Osteoblast (primary cell): ENCODE measurements around the gene NAE1. TPM values are rescaled to one million over a fixed set of nuclear protein-coding genes. Genes with fewer than 3 reads are reported as not detected.

ENCODE experiments used
- DNase-seq: peaks from one replicate; pipeline ENCODE4 v3.0.0; 2011; ENCODE audit warnings: low spot score, mixed read lengths; ENCODE audit not compliant: insufficient read length; ENCODE audit errors: missing footprints
- H2AFZ ChIP-seq: 2 replicates; pipeline ENCODE4 v1.6.0; 2011; ENCODE audit warnings: mild to moderate bottlenecking, low read length
- H3K27ac ChIP-seq: 2 replicates; pipeline ENCODE4 v1.5.1; 2011; ENCODE audit warnings: mild to moderate bottlenecking, low read depth, low read length, moderate library complexity
- H3K27me3 ChIP-seq: 2 replicates; pipeline ENCODE4 v1.6.0; 2012; ENCODE audit warnings: mild to moderate bottlenecking, control low read depth, inconsistent platforms, low read length, moderate library complexity; ENCODE audit not compliant: insufficient read depth
- H3K36me3 ChIP-seq: 2 replicates; pipeline ENCODE4 v1.5.1; 2011; ENCODE audit warnings: mild to moderate bottlenecking, low read length, control low read depth, moderate library complexity; ENCODE audit not compliant: insufficient read depth
- H3K4me1 ChIP-seq: 2 replicates; pipeline ENCODE4 v1.5.1; 2011; ENCODE audit warnings: mild to moderate bottlenecking, low read length, control low read depth, moderate library complexity; ENCODE audit not compliant: insufficient read depth
- H3K4me2 ChIP-seq: 2 replicates; pipeline ENCODE4 v1.6.0; 2011; ENCODE audit warnings: mild to moderate bottlenecking, low read length; ENCODE audit not compliant: insufficient read depth
- H3K4me3 ChIP-seq: fragments of 200-600 bp; sonication (generic); 3 replicates; pipeline ENCODE4 v1.5.1; 2012; ENCODE audit warnings: mild to moderate bottlenecking, low read length, inconsistent platforms; ENCODE audit not compliant: insufficient read depth
- H3K79me2 ChIP-seq: 2 replicates; pipeline ENCODE4 v1.6.0; 2012; ENCODE audit warnings: mild to moderate bottlenecking, low read length, control low read depth, inconsistent platforms; ENCODE audit not compliant: insufficient read depth
- H3K9me3 ChIP-seq: 2 replicates; pipeline ENCODE4 v1.5.1; 2011; ENCODE audit warnings: low read depth, low read length, control low read depth
- H4K20me1 ChIP-seq: 2 replicates; pipeline ENCODE4 v1.6.0; 2012; ENCODE audit warnings: mild to moderate bottlenecking, low read length, control low read depth; ENCODE audit not compliant: insufficient read depth
- CTCF ChIP-seq: IDR thresholded peaks from 2 replicates; pipeline ENCODE4 v1.5.1; 2011; ENCODE audit warnings: mild to moderate bottlenecking, low read depth, low read length, moderate library complexity; ENCODE audit errors: extremely low read depth
- total RNA-seq: library from RNA; depleted of rRNA; stranded (reverse); fragments of >200 nt; gene quantifications from 2 replicates; pipeline ENCODE4 v1.2.3, GENCODE V29; 2012

The NAE1 gene
- total RNA-seq, 1 donor: 73.5 TPM

DNA sequence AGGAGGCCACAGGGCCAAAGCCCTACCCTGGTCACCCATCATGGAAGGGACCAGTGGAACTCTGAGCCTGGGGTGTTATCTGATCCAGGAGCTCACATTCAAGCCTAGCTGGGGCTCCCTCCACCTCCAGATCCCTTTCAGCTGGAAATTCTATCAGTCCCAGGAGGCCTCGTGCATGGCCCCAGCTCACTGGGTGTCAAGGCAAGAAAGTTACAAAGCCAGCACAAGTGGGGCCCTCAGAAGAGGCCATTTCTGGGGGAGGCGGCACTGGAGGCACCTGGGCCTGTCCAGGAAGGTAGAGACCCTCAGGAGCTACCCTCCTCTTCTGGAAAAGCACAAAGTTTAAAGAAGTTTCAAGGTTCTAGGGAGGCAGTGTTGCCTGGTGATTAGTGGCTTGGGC, 18.2 kb upstream of the NAE1 start:
- Histone ChIP-seq H3K79me2 (no peaks in the 10 kb centered on the region), H3K4me2 (no peak overlapping the region), H3K36me3 (no peaks in the 10 kb centered on the region), H3K27ac (no peak overlapping the region), H3K4me1 (no peaks in the 10 kb centered on the region), H2AFZ (no peak overlapping the region), H3K9me3 (no peaks in the 10 kb centered on the region), H3K27me3 (peaks cover 39% of the 10 kb centered on the region), H4K20me1 (no peaks in the 10 kb centered on the region), H3K4me3 (no peak overlapping the region)
- DNase-seq: no peak
- TF ChIP-seq CTCF: no peak

GRCh38 chr16:66848172-66848571, 17.4 kb upstream of the NAE1 start:
- H2AFZ ChIP-seq: no peak overlapping the region
- H3K36me3 ChIP-seq: no peaks in the 10 kb centered on the region
- no peak overlapping the region for H3K4me3 ChIP-seq
- TF ChIP-seq CTCF: no peak
- no peaks in the 10 kb centered on the region for H3K4me1 ChIP-seq
- no peak overlapping the region for H3K27ac ChIP-seq
- H3K4me2 ChIP-seq: no peak overlapping the region
- peaks cover 47% of the 10 kb centered on the region for H3K27me3 ChIP-seq
- H3K79me2 ChIP-seq: no peaks in the 10 kb centered on the region
- H4K20me1 ChIP-seq: no peaks in the 10 kb centered on the region
- peak; percentile 48 for DNase-seq
- no peaks in the 10 kb centered on the region for H3K9me3 ChIP-seq

GRCh38 chr16:66847533-66848067, 16.8 kb upstream of the NAE1 start:
- Histone ChIP-seq H3K4me2 (no peak overlapping the region), H3K27me3 (peaks cover 51% of the 10 kb centered on the region)
- TF ChIP-seq CTCF: no peak

DNA sequence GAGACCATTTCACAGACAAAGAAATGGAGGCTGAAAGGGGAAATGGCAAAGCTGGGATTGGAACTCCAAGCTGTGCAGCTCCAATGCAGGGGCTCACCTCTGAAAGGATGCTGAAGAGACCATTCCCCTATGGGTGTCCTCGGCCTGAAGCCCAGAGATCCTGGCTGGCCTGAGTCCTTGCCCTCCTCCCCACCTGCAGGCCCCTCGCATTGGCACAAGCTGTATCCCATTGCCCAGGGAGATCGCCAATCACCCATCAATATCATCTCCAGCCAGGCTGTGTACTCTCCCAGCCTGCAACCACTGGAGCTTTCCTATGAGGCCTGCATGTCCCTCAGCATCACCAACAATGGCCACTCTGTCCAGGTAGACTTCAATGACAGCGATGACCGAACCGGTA, 16.1 kb upstream of the NAE1 start:
- no peaks in the 10 kb centered on the region for H3K9me3 ChIP-seq
- H2AFZ ChIP-seq: no peak overlapping the region
- no peaks in the 10 kb centered on the region for H3K4me1 ChIP-seq
- H3K79me2 ChIP-seq: no peaks in the 10 kb centered on the region
- no peaks in the 10 kb centered on the region for H3K36me3 ChIP-seq
- H4K20me1 ChIP-seq: no peaks in the 10 kb centered on the region
- peak; percentile 62 for DNase-seq
- no peak overlapping the region for H3K27ac ChIP-seq
- H3K27me3 ChIP-seq: peaks cover 51% of the 10 kb centered on the region
- no peak for TF ChIP-seq CTCF
- no peak overlapping the region for H3K4me3 ChIP-seq
- no peak overlapping the region for H3K4me2 ChIP-seq

More at GRCh38 chr16:66847533-66848067, 16.8 kb upstream of the NAE1 start:
- peak; percentile 49 for DNase-seq
- H3K4me1 ChIP-seq: no peaks in the 10 kb centered on the region
- no peaks in the 10 kb centered on the region for H3K36me3 ChIP-seq
- H2AFZ ChIP-seq: no peak overlapping the region
- H3K79me2 ChIP-seq: no peaks in the 10 kb centered on the region
- no peak overlapping the region for H3K4me3 ChIP-seq
- H3K9me3 ChIP-seq: no peaks in the 10 kb centered on the region
- H3K27ac ChIP-seq: no peak overlapping the region
- no peaks in the 10 kb centered on the region for H4K20me1 ChIP-seq
